ENCODE results near the gene PPT1.

The PPT1 gene

DNA sequence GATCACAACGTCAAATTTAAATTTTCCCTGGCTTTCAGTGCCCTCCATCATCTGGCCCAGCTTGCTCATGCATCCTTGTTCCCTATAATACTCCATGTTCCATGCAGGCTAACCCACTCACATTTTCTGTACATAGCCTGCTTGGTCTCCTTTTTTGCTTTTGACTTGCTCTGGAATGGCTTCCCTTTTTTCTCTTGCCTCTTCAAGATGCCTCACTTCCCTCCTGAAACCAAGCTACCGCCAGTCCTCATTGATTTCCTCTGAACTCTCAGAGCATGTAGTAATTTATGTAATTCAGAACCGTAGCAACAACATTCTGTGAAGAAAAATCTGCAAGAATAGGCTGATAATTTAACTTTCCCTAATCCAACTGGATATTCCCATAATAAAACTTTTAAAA lies 46.2 kb downstream of the PPT1 start:
- no peak for TF ChIP-seq CTCF (IDR thresholded peaks at IDR 0.05)

DNA sequence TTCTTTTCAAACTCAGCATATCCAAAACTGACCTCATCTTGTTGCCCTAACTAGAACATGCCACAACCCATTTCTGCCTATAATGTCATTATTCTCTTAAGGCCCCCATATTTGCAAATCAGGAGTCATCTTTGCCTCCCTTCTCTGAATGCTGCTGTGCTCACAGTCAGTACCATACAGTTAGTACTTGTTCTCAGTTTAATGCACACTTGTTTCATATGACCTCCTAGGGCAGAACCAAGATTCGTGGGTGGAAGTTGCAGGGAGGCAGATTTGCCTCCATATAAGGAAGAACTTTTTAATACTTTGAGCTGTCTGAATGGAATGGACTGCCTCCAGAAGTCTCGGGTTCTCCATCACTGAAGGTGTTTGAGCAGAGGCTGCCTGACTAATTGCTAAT lies 47.3 kb downstream of the PPT1 start:
- no peak for TF ChIP-seq CTCF (IDR thresholded peaks at IDR 0.05)

GRCh38 chr1:40047769-40048168 lies 49.3 kb downstream of the PPT1 start:
- TF ChIP-seq CTCF (IDR thresholded peaks at IDR 0.05): no peak

DNA sequence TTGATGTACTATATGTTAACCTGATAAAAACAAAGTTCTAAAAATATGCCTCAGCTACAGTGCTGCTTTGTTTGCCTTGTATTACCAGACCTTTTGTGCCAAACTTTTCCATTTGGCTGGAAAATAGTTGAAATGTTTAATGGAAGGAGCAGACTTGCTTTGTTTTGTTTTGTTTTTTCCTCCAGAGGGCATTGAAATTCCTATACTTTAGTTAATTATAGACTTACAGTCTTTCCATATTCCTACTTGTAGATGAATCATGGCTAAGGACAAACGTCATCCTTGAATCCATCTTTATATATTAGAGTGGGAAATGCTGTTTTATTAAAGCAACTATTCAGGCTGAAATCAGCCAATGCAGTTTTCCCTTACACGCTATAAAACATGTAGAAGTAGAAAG lies 49.8 kb downstream of the PPT1 start:
- no peak for TF ChIP-seq CTCF (IDR thresholded peaks at IDR 0.05)

DNA sequence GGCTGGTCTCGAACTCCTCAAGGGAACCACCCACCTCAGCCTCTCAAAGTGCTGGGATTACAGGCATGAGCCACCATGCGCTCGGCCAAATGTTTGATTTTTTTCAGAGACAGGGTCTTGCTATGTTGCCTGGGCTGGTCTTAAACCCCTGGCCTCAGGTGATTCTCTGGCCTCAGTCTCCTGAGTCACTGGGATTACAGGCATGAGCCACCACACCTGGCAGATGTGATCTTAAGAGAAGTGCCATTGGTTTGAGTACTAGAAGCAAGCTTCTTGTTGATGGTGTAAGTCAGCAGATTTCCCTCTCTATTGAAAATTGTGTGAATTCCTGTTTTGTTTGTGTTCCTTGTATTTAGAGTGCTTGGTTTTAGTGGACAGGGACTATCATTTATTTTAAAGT lies 51.3 kb downstream of the PPT1 start:
- TF ChIP-seq CTCF (IDR thresholded peaks at IDR 0.05): no peak

GRCh38 chr1:40045182-40045581 lies 51.9 kb downstream of the PPT1 start:
- no peak for TF ChIP-seq CTCF (IDR thresholded peaks at IDR 0.05)

DNA sequence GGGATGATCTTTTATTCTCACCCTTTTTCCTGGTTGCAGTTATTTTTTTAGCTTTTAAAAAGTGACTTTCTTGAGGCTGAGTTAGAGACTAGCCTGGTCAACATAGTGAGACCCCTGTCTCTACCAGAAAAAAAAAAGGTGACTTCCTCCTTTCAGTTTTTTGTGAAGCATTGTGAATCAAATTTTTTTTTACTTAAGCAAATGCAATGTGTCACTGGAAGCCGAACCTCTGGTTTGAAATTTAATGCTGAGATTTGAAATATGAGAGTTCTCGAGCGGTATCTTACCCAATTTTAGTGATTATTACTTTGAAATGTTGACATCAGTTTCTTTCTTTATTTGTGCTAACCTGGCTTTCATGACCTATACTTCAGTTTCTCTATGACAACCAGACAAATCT lies 52.9 kb downstream of the PPT1 start:
- no peak for TF ChIP-seq CTCF (IDR thresholded peaks at IDR 0.05)

- no peak for TF ChIP-seq CTCF (IDR thresholded peaks at IDR 0.05)
Measured at GRCh38 chr1:40042341-40042740, 54.7 kb downstream of the PPT1 start.
